Loucy (cell line): ENCODE measurements around the gene SLC35E3.

Experiments
- EZH2phosphoT487 ChIP-seq: fragments of 200-600 bp; IDR thresholded peaks from 2 replicates; pipeline ENCODE4 v1.6.1; 2018; ENCODE audit warnings: antibody characterized with exemption, mild to moderate bottlenecking, moderate library complexity, borderline replicate concordance
- TF ChIP-seq, protein P1 (sequence below): fragments of 200-600 bp; sonication (generic); conservative IDR thresholded peaks from 2 replicates; pipeline ENCODE4 v1.5.1; 2014; ENCODE audit warnings: mild to moderate bottlenecking, antibody characterized with exemption, low read length

DNA sequence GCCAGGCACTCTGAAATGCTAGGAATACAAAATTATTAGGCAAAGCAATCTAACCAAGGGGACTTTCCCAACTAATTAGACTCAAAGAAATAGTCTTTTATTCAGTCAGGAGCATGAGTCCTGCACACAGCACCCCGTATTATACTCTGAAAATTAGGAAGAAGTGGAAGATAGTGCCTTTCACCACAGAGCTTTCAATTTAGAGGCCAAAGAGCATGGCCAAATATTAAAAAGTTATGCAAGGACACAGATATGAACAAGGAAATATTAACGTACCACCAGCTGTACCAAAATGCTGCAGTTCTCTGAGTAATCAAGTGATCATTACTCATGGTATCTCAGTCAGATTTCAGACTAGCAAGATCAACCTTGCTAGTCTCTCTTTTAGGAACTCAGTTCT, 39.4 kb downstream of the SLC35E3 start:
- TF ChIP-seq, protein P1, sequence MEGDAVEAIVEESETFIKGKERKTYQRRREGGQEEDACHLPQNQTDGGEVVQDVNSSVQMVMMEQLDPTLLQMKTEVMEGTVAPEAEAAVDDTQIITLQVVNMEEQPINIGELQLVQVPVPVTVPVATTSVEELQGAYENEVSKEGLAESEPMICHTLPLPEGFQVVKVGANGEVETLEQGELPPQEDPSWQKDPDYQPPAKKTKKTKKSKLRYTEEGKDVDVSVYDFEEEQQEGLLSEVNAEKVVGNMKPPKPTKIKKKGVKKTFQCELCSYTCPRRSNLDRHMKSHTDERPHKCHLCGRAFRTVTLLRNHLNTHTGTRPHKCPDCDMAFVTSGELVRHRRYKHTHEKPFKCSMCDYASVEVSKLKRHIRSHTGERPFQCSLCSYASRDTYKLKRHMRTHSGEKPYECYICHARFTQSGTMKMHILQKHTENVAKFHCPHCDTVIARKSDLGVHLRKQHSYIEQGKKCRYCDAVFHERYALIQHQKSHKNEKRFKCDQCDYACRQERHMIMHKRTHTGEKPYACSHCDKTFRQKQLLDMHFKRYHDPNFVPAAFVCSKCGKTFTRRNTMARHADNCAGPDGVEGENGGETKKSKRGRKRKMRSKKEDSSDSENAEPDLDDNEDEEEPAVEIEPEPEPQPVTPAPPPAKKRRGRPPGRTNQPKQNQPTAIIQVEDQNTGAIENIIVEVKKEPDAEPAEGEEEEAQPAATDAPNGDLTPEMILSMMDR: no peak
- TF ChIP-seq EZH2phosphoT487: no peak
